VCaP (cell line): ENCODE measurements around the gene PRKACA.

Source experiments
- H3K27ac ChIP-seq: fragments of 450-650 bp; 2 replicates; pipeline ENCODE4 v1.5.1; 2017
- CTCF ChIP-seq: fragments of 450-650 bp; conservative IDR thresholded peaks from 2 replicates; pipeline ENCODE4 v1.5.1; 2017; ENCODE audit warnings: mild to moderate bottlenecking, moderate library complexity

The PRKACA gene

GRCh38 chr19:14145381-14145780 lies 27.8 kb upstream of the PRKACA start:
- no peak overlapping the region for H3K27ac ChIP-seq
- no peak for TF ChIP-seq CTCF

GRCh38 chr19:14142262-14143190 lies 25.0 kb upstream of the PRKACA start:
- TF ChIP-seq CTCF, result no peak

DNA sequence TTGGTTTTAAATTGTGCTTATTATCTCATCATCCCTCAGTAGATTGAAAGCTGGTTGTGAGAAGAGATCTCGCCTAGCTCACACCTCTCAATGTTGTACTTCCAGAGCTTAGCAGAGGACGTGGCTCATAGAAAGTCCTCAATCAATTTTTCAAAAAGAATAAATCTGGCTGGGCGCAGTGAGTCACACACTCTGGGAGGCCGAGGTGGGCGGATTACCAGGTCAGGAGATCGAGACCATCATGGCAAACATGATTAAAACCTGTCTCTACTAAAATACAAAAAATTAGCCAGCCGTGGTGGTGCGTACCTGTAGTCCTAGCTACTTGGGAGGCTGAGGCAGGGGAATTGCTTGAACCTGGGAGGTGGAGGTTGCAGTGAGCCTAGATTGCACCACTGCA lies 23.5 kb upstream of the PRKACA start:
- no peak overlapping the region for H3K27ac ChIP-seq
- TF ChIP-seq CTCF, result no peak

More at GRCh38 chr19:14142262-14143190, 25.0 kb upstream of the PRKACA start:
- no peak overlapping the region for H3K27ac ChIP-seq

DNA sequence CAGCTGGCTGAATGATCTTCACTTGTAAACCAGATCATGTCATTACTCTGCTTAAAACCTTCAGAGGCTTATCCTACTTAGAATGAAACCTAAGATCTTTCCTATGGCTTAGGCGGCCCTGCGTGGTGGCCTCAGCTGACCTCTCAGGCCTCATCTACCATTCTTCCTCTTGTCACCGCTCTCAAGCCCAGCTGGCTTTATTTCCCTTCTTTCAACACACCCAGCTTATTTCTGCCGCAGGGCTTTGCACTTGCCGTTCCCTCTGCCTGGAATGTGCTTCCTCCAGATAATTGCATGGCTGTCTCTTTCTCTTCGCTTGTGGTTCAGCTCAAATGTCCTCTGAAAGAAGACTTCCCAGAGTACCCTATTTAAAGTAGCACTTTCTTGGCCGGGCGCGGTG lies 22.4 kb upstream of the PRKACA start:
- TF ChIP-seq CTCF, result no peak
- no peak overlapping the region for H3K27ac ChIP-seq

GRCh38 chr19:14138576-14139265 lies 21.2 kb upstream of the PRKACA start:
- H3K27ac ChIP-seq, result peak overlapping the region; percentile 83; the same call in 1 of the 2 replicates
- no peak for TF ChIP-seq CTCF

DNA sequence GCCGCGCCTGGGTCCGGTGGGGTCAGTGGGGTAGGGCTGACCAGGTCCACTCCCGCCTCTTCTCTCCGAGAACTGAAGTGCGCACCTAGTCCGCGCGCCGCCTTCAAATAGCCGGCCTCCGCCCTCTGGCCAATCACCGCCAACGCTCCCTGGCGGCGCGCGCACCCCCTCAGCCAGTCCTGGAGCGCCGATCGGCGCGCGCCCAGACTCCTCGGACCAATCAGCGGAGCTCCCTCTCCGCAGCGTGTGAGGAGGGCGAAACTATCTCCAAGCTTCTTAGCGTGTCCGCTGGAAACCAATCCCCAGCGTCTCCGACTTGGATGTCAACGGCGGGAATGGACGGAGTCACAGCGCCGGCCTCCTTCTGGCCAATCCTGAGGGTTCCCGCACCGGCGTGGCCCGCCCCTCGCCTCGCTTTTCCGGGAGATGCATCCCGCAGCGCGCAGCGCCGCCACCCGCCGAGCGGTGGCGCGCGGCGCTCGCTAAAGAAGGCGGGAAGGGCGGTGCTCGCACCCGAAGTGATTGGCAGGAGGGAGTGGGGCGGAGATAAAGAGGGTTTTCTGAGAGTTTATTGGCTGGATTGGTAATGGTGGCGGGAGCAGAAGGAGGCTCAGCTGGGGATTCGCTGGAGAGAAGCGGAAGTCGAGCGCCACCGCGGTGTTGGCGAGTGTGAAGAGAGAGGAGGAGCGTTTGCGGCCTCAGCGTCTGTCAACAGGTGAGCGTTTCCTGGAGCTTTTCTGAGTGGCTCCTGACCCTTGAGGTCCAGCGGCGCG lies 19.1 kb upstream of the PRKACA start, which contains the start of gene ASF1B:
Gene ASF1B (minus strand): TSS at position 81 of the 773 bp plus-strand sequence. CDS start 133 bp downstream, outside the sequence.
- peak; percentile 92 for TF ChIP-seq CTCF

More for the DNA sequence above, 19.1 kb upstream of the PRKACA start, which contains the start of gene ASF1B:
- peak within 1 kb of the TSS; percentile 83 for H3K27ac ChIP-seq
